SK-N-SH treated with all-trans-retinoic acid at 6 μM for 48 hours (cell line): Measurements from ENCODE around the gene ADORA1.

Experiments used
- ARNTL ChIP-seq: fragments of 450-650 bp; formaldehyde crosslinking; IDR thresholded peaks from 2 replicates; pipeline ENCODE4 v1.5.0; 2020; ENCODE audit warnings: low read depth, mild to moderate bottlenecking, moderate library complexity, borderline replicate concordance
- ESRRG ChIP-seq: fragments of 250-450 bp; sonication (Bioruptor Pico); IDR thresholded peaks from 2 replicates; pipeline ENCODE4 v1.6.1; 2021; ENCODE audit warnings: mild to moderate bottlenecking
- ISL1 ChIP-seq: fragments of 250-450 bp; sonication (Bioruptor Pico); IDR thresholded peaks from 2 replicates; pipeline ENCODE4 v2.1.2; 2022; ENCODE audit warnings: mild to moderate bottlenecking, moderate library complexity
- PPARA ChIP-seq: fragments of 250-450 bp; sonication (Bioruptor Pico); IDR thresholded peaks from 2 replicates; pipeline ENCODE4 v1.5.0; 2020; ENCODE audit warnings: mild to moderate bottlenecking, borderline replicate concordance
- TOX ChIP-seq: fragments of 250-450 bp; sonication (Bioruptor Pico); IDR thresholded peaks from 2 replicates; pipeline ENCODE4 v1.8.0; 2021; ENCODE audit warnings: mild to moderate bottlenecking, moderate library complexity, borderline replicate concordance
- ZNF8 ChIP-seq: fragments of 450-650 bp; formaldehyde crosslinking; IDR thresholded peaks from 2 replicates; pipeline ENCODE4 v1.5.0; 2020; ENCODE audit warnings: mild to moderate bottlenecking, moderate library complexity
- TF ChIP-seq, protein P1 (sequence below): fragments of 250-450 bp; sonication (Bioruptor Pico); IDR thresholded peaks from 2 replicates; pipeline ENCODE4 v1.8.0; 2020; ENCODE audit warnings: mild to moderate bottlenecking, moderate library complexity, borderline replicate concordance

DNA sequence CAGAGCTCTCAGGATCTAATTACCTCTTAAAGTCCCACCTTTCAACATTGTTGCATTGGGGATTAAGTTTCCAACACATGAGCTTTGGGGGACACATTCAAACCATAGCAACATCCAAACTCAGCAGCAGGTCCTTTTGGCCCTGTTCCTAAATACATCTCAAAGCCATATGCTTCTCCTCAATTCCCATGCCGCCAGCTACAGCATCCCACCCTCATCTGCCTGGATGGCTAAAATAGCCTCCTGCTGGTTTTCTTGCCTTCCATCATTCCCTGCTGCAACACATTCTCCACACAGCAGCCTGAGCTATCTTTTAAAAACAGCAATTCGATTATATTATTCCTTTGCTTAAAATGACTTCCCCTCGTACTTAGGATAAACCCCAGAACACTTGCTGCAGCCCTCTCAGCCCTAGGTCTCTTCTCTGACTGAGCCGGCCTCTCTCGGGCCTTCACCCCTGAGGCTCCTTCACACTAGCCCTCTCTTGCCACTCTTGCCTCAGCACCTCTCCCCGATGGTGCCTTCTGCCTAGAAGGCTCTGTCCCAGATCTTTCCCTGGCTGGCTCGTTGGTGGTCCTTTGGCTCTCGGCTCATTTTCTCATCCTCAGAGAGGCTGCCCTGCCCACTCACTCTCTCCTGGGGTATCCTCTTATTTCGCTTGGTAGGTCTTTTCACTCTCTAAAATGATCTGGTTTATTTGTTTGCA, 31.6 kb downstream of the ADORA1 start:
- TF ChIP-seq TOX (CRISPR knock-in tag) (no peak), ZNF8 (no peak), ARNTL (CRISPR knock-in tag) (no peak), PPARA (no peak), ISL1 (CRISPR knock-in tag) (no peak), ESRRG (CRISPR knock-in tag) (no peak)
- TF ChIP-seq, protein P1, sequence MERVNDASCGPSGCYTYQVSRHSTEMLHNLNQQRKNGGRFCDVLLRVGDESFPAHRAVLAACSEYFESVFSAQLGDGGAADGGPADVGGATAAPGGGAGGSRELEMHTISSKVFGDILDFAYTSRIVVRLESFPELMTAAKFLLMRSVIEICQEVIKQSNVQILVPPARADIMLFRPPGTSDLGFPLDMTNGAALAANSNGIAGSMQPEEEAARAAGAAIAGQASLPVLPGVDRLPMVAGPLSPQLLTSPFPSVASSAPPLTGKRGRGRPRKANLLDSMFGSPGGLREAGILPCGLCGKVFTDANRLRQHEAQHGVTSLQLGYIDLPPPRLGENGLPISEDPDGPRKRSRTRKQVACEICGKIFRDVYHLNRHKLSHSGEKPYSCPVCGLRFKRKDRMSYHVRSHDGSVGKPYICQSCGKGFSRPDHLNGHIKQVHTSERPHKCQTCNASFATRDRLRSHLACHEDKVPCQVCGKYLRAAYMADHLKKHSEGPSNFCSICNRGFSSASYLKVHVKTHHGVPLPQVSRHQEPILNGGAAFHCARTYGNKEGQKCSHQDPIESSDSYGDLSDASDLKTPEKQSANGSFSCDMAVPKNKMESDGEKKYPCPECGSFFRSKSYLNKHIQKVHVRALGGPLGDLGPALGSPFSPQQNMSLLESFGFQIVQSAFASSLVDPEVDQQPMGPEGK (CRISPR knock-in tag) = no peak
